SK-MEL-5 (cell line): ENCODE data around the gene RWDD1. TPM values are rescaled to one million over a fixed set of nuclear protein-coding genes. Genes with fewer than 3 reads are reported as not detected.

Experiments
- DNase-seq: peaks from one replicate; pipeline ENCODE4 v3.0.0-alpha.2; 2016; ENCODE audit warnings: low read depth, low spot score
- in situ Hi-C: cut with HindIII; loops from 2 replicates; pipeline ENCODE4 v1.10.0; 2016; ENCODE audit warnings: low sequenced_read_pairs, high pct_unique_total_duplicates, low pct_unique_long_range_greater_than_20kb
- total RNA-seq: library from RNA; depleted of rRNA; stranded (reverse); fragments of >200 nt; shearing (Covaris generic); gene quantifications from 2 replicates; pipeline ENCODE4 v1.2.3, GENCODE V29; 2014

RWDD1 gene
- total RNA-seq, 1 experiment from 2014 or later, result 57.2 TPM

- in situ Hi-C loops, result no loop called here
- no peak for DNase-seq
Measured at GRCh38 chr6:116556065-116556464, 15.2 kb upstream of the RWDD1 start.

DNA sequence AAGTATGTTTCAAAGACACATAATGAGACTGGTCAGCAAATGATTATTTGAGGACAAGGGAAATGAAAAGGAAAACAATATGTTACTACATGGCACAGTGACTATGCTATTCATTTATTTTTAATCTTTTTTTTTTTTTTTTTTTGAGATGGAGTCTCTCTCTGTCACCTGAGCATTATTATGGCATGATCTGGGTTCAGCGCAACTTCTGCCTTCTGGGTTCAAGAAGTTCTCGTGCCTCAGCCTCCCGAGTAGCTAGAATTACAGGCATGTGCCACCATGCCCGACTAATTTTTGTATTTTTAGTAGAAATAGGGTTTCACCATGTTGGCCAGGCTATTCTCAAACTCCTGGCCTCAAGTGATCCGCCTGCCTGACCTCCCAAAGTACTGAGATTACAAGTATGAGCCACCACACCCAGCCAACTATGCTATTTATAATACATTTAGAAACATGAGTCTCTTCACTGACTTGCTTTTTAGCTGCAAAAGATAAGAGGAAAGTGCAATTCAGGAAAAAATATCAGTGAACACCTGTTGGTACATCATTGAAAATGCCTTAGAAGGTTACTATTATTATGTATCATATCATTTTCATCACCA is 14.4 kb upstream of the RWDD1 start:
- DNase-seq, result no peak
- in situ Hi-C loops, result no loop called here

GRCh38 chr6:116557893-116558292 is 13.4 kb upstream of the RWDD1 start:
- in situ Hi-C loops, result no loop called here

DNA sequence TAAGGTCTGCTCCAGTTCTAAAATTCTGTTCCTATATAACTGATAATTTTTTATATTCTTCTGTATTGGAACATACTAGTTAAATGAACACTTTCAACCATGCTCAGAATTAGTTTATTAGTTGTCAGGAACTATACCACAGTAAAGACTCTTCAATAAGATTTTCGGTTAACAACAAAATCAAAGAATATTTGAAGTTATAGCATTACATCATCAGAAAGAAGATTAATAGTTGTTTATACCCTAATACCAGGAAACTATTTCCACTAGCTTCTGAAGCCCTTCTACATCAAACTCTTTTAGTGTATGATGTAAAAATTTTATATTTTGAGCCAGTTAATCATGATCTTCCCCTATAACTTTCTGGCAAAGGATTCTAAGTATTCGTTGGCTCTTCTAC is 11.2 kb upstream of the RWDD1 start:
- in situ Hi-C loops, result no loop called here
- DNase-seq, result no peak

More at GRCh38 chr6:116557893-116558292, 13.4 kb upstream of the RWDD1 start:
- peak; percentile 90 for DNase-seq

DNA sequence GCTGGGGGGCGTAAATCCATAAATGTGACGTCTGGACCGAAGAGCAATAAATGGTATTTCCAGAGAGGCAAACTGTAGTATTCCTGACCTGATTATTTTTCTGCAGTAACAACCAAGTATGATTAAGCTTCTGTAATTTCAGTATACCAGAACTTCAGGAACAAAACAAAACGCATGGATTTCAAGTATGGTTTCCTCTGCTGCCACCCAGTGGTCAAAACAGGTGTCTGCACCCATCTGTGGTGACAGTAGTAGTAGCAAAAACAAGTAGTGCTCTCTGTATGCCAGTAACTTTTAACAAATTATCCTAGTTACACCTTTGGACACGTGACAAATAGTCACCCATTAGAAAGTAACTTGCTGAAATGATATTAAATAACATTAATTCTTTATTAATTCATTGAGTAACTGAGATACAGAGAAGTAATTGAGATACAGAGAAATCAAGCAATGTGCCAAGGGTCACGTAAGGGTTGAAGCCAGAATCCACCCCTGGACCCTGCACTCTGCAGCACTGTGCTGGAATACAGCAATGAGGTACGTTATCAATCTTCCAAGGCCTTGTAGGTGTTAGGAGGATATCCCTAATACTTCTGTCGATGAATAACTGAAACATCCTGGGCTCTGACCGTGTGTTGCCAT is 9.8 kb upstream of the RWDD1 start:
- peak; percentile 74 for DNase-seq
- in situ Hi-C loops, result no loop called here

- DNase-seq, result no peak
- in situ Hi-C loops, result no loop called here
Measured at GRCh38 chr6:116562019-116562403, 9.3 kb upstream of the RWDD1 start.

- no peak for DNase-seq
- in situ Hi-C loops, result no loop called here
Measured at GRCh38 chr6:116562614-116563013, 8.7 kb upstream of the RWDD1 start.

DNA sequence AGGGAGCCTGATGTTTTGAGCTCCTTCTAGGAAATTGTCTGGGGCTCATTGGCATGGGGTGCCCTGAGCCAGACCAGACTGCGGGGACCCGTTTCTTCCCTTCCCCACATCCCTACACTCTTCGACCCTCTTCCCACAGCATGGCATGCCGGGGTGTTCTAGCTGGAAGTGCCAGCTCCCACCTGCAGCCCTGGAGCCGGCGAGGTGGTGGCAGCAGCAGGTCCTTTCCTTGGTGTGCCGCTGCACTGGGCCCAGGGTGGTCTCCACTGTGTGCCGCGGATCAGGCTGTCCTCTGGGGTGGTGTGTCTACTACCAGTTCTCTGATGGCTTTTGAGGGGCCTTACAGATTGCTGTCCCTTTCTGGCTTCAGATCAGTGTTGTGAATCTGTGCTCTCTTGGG is 7.5 kb upstream of the RWDD1 start:
- in situ Hi-C loops, result no loop called here
- no peak for DNase-seq

DNA sequence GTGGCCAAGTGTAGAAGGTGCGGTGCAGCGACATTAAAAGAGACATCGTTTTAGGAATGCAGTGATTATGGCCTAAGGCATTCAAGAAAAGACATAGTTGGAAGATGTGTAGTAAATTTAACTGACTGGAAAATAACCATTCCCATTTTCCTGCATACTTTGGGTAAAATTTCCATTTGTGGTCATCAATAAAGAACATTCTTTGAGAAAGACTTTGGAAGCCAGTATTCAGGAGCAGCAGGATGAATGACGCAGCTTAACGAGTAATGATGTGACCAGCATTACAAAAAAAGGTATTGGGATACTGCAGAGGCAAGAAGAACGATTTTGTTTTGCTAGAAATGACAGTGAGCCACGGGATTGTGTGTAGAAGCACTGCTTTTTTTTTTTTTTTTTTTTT is 7.0 kb upstream of the RWDD1 start:
- in situ Hi-C loops, result no loop called here
- DNase-seq, result no peak

GRCh38 chr6:116564921-116565872 is 6.1 kb upstream of the RWDD1 start:
- DNase-seq, result no peak
- in situ Hi-C loops, result no loop called here

- DNase-seq, result no peak
- in situ Hi-C loops, result no loop called here
Measured at GRCh38 chr6:116568111-116568510, 3.2 kb upstream of the RWDD1 start.

DNA sequence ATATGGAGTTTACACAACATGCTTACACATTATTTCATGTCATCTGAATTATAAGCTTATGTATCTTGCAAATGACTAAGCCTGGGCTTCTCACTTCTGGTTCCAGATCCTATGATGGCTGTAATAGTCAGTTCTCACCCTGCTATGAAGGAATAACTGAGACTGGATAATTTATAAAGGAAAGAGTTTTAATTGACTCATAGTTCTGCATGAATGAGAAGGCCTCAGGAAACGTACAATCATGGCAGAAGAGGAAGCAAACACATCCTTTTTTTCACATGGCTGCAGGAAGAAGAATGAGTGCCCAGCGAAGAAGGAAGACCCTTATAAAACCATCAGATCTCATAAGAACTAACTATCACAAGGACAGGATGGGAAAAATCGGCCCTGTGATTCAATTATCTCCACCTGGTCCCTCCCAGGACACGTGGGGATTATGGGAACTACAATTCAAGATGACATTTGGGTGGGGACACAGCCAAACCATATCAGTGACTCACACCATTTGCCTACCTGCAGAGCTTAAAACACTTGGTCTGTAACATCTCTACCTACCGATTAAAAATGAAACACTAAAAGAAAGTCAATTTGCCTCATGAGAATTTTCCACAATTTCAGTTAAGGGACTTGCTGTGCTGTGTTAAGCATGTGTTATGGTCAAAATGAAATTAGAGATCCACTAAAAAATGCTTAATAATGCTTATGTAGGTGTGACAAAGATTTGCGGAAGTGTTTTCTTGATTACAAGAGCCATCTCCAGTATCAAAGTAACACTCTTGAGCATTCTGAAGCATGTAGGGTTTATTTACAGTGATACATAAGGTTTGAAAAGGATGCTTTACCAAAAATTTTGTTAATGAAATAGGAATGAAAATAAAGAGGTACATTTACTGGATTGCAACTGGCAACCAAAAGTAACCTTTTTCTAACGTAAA is 2.2 kb upstream of the RWDD1 start:
- DNase-seq, result no peak
- in situ Hi-C loops, result no loop called here

GRCh38 chr6:116571683-116572000 is 338 bp downstream of the RWDD1 start:
- DNase-seq, result no peak
- in situ Hi-C loops, result no loop called here

DNA sequence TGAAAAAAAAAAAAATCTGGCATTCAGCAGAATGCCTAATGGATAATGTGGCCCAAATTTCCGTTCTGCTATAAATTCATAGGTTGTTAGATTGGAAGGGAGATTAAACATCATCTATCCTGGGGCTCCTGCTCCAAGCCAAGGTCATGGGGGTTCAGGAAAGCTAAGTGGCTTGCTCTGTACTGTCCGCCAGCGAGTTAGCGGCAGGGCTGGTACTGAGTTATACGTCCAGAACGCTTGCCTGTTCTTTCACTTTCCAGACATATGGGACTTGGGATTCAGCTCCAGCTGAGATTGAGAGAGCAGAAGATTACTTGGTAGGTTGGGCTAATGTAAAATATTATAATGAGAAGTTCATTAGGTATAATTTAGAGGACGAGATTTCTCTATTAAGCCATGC is 858 bp downstream of the RWDD1 start:
- peak; percentile 39 for DNase-seq
- in situ Hi-C loops, result no loop called here

GRCh38 chr6:116575227-116575626 is 3.9 kb downstream of the RWDD1 start:
- no peak for DNase-seq
- in situ Hi-C loops, result no loop called here

GRCh38 chr6:116577486-116577885 is 6.2 kb downstream of the RWDD1 start:
- no peak for DNase-seq
- in situ Hi-C loops, result no loop called here

- DNase-seq, result no peak
- in situ Hi-C loops, result no loop called here
Measured at GRCh38 chr6:116578335-116578734, 7.0 kb downstream of the RWDD1 start.

DNA sequence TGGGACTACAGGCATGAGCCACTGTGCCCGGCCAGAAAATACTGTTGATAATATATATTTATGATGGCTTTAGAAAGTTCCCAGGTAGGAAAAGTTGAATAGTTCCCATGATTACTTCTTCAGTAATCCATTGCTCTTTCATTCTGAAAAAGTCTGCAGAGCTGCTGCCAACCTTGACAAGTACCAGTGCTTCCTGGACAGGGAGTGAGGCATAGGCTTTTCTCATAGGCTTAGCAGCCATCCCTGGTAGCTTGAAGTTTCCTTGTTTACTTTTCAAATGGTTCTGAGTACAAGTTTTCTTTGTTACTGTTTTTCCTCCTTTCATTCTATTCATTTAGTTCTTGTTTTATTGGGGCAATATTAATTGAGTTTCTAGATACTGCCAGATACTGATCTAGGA is 7.8 kb downstream of the RWDD1 start:
- in situ Hi-C loops, result no loop called here
- DNase-seq, result no peak
